HG03565 (cell line): ENCODE results near the gene TBC1D22A.

Source experiments
- ATAC-seq: cut with Tn5 transposase; IDR thresholded peaks from one replicate; pipeline ENCODE4 v1.9.1; 2021; ENCODE audit warnings: mild to moderate bottlenecking, moderate library complexity; ENCODE audit not compliant: unreplicated experiment

Gene TBC1D22A

GRCh38 chr22:46947516-46948257 lies 185.2 kb downstream of the TBC1D22A start:
- no peak for ATAC-seq

GRCh38 chr22:46948411-46949144 lies 186.1 kb downstream of the TBC1D22A start:
- ATAC-seq, result no peak

GRCh38 chr22:46951350-46951749 lies 188.9 kb downstream of the TBC1D22A start:
- ATAC-seq, result no peak

DNA sequence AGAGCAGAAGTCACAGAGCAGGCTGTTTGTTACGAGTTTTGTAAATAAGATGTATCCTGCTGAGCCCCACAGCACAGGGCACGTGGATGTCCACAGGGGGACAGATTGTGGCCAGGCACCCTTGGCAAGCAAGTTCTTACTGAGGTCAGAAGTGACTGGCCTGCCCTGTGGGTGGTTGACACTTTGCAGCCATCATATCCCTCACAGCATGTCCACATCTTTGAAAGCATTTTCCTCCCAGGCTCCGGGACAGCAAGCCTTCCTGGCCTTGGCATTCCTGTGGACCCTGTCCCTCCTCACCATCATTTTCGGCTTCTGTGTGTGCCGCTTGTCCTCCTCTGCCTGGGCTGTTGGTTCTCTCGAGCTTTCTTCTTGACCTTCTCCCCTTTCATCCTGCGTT lies 189.5 kb downstream of the TBC1D22A start:
- no peak for ATAC-seq

DNA sequence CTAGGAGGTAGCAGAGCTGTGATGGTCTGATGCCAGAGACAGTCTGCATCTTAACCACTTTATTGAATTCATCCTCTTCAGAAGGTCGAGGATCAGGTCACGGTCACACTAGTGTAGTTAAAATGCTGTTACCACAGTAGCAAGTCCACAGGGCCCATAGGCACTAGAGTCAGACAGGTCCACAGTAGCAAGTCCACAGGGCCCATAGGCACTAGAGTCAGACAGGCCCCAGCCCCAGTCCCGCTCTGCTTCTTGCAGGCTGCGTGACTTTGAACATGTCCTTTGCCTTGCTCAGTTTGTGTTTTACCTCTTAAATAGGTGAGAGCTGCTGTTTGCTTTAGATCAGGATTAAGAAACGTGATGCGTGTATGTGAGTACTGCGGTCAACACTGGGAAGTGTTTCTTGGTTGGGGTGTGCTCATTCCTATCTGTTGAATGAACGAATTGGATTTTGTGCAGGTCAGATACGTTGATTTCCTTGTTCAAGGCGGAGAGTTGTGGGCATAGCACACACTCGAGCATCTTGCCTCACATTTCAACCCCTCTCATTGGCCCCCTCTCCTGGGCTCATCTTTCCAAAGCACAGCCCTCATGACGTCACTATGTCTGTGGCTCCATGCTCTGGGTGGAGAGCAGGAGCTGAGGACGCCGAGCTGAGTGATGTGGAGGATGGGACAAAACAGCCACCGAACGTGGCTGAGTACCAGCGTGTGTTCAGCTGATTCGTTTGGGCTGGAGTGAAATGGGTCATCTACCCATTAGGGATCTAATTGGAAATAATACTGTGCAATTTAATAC lies 191.7 kb downstream of the TBC1D22A start:
- ATAC-seq, result no peak

GRCh38 chr22:46954781-46955180 lies 192.3 kb downstream of the TBC1D22A start:
- no peak for ATAC-seq

DNA sequence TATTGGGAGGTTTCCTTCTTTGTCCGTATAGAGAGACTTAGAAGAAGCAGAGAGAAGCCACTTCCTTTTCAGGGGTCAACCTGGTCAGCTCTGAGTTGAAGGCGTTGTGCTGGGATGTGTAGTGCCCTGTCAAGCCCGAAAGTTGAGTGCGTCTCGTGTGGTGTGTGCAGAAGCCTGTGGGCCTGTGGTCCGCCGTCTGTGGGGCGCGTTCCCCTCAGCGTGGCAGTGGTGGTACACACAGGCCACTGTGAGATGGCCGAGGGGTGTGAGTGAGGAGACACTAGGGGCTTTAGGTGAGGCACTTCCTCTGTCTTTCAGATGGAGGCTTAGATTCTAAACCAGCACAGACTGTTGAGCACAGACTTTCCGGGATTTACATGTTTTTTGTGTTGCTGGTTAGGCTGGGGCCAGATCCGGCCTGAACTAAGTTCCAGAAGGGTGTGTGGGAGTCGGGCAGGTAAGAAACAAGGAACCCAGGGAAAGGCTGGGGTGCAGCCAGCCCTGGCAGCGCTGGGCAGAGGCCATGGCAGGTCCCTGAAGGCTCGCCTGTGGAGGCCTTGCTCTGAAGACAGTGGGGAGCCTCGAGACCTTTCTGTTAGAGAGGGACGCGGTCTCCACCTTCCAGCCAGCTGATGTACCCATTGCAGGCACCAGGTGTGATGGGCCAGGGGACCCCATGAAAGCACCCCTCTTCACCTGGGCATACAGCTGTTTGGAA lies 194.2 kb downstream of the TBC1D22A start:
- ATAC-seq, result no peak

DNA sequence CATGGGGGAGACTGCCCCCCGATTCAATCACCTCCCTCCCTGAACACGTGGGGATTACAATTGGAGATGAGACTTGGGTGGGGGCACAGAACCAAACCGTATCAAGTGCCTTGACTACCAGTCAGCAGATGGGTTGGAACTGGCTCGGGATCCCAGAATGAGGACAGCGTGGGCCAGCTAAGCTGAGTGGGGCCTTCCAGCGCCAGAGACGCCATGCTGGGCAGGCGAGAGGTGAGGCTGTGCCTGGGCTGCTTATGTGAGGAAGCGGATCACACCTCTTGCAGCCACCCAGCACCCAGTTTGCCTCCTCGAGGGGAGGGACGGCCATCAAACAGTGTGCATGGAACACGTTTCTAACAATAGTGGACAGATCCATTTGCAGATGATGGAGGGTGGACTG lies 195.1 kb downstream of the TBC1D22A start:
- no peak for ATAC-seq

DNA sequence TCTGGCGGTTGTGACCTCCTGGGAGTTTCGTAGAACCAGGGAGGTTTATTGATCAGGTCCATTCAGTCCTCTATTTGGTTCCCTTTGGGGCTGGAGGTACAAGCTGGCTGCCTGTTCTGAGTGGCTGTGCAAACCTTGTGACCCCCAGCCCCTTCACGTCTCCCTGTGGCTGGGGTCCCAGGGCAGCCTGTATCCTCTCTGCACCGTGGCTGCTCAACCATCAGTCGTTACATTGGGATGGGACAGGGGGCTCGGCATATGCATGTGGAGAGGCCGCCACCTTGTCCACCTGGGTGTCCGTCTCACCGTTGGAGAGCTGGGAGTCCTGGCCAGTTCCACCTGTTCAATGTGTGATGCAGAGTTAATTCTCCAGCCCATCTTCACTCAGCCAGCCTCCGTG lies 195.7 kb downstream of the TBC1D22A start:
- no peak for ATAC-seq

GRCh38 chr22:46958658-46959057 lies 196.2 kb downstream of the TBC1D22A start:
- ATAC-seq, result no peak

DNA sequence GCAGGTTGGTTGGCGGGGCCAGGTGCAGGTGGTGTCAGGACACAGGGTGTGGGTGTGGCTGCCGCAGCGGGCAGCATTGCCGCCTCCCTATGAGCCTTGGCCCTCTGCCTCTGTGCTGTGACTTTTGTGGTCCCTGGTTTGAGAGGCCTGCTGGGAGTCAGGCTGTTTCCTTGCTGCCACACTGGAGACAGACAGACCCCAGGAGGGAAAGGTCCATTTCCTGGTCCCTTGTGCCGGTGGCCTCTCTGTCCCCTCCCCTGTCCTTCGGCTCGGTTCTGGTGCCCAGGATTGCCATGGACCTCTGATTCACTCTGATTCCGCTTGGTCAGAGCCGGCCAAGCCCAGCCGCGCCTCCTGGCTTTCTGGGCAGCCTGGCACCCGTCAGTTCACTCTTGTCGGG lies 196.9 kb downstream of the TBC1D22A start:
- no peak for ATAC-seq

DNA sequence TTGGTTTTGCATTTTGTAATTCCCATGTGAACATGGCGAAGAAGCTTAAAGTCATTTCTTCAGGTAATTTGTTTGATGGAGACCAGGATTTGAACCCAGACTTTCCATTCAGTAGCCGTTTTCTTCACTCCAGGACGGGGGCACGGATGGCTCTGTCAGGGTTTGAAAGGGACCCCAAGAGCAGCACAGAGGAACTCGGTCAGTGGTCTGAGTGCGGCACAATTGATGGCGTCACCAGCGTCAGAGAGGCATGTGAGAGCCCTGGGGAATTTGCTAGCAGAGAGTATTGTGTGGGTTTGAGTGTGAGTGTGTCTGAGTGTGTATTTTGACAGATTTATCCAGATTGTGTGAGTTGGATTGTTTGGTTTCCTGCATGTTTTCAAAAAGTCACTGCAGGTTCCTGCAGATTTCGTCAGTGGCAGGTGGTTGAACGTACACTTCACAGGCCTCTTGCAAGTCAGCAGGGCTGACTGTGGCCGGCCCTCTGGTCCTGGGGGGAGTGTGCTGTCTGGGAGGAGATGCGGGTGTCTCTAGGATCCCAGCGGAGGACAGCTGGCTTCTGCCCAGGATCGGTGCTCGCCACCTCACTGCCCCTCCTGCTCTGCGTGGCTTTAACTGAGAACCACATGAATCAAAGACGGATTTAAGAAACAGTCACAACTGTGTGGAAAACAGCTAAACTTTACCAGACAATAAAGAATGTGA lies 199.3 kb downstream of the TBC1D22A start:
- ATAC-seq, result no peak

DNA sequence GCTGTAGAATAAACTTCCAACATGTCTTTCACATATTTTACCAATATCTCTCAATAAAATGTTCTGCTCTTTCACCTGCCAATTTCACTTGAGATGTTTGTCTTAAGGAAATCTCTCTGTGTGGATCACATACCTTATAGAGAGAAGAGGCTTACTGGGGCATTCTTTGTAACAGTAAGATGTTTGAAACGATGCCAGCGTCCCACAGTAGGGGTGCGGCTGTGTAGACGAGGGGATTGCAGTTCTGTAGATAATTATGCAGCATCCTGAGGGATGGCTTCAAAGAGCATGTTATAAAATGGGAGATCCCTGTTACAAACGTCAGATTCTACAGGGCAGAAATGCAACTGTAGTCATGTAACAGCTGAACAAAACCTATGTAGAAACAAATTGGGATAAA lies 200.0 kb downstream of the TBC1D22A start:
- ATAC-seq, result no peak

DNA sequence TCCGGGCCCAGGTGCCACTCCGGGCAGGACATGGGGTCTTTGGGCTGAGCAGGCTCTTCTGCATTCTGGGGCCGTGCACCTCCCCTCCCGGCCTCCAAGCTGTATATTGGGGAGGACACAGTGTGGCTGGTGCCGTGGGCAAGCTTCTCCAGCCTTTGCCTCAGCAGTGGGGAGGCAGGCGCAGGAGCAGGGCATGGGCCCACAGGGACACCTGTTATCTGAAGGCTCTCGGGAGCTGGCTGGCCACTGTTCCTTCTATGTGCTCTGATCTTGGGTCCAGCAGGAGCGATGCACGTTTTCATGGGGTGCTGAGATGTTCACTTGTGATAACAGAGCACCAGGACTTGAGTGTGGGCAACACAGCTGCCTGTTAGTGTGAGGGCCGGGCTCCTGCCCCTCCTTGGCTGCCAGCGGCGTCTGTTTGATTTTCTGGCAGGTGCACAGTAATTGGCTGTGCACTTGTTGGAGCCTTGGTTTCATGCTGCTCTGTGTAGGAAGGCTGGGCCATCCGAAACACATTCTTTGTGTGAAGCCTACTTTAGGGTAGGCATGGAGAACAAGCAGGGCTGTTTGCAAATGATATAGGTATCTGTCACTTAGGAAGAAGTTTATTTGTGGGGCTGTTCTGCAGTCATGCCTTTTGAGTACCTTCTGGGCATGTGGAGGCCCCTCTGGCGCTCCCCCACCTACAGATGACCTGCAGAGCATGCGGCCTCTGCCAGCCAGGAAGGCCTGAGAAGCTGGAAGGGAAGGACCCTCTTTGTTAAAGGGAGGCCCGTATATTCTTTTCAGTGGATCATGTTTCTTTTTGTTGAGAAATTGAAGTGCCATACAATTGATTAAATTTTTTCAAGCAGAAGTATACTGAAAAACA lies 201.5 kb downstream of the TBC1D22A start:
- ATAC-seq, result no peak

- no peak for ATAC-seq
These were observed 202.5 kb downstream of the TBC1D22A start for GRCh38 chr22:46964773-46965550.

DNA sequence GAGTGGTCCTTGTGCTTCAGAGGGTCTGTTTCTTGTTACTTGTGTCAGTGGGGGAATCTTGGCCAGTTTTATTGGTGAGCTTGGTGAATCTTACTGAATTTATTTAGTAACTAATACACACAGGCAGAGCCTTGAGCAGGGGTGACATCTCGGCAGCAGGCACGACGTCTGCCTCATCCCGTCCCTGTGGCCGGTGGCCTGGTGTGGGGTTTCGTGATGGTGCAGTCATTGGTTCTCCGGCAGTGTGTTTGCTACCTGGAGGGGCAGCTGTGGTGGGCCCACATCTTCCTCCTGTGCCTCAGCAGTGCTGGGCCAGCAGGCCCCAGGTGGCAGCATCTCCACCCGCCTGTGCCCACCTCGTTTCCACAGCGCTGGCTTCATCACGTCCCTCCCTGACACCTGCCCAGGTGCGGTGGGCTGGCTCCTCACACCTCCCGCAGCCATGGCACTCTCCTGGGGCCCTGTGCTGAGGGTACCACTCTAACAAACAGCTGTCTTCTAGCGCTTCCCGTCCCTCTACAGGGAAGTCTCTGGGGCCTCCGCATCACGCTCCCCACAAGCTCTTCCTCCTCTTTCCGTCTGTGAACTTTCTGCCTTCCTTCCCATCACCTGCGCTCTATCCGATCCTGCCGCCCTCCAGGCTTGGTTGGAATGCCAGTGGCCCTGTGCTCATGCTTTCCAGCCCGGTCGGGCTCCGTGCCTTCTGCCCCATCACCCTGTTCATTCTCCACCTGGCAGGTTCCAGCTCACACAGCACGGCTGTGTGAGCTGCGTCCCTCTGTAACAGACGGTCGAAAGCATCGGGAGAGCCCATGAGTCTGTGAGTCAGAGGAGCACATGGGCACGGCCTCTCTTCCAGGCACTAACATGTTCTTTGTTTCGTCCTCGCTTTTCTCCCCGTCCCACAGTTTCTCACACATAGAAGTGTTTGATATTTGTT lies 203.4 kb downstream of the TBC1D22A start:
- ATAC-seq, result no peak

GRCh38 chr22:46966495-46966845 lies 204.0 kb downstream of the TBC1D22A start:
- no peak for ATAC-seq

GRCh38 chr22:46966846-46967245 lies 204.4 kb downstream of the TBC1D22A start:
- no peak for ATAC-seq
